ENCODE results near the gene RETREG1. TPM values are rescaled to one million over a fixed set of nuclear protein-coding genes. Genes with fewer than 3 reads are reported as not detected.

Gene RETREG1
- total RNA-seq, 1 donor from 2014 or later = 3.0 TPM

GRCh38 chr5:16457853-16458252 is 158.9 kb downstream of the RETREG1 start:
- Histone ChIP-seq H3K27me3 (no peaks in the 10 kb centered on the region), H3K4me3 (no peak overlapping the region), H3F3A (ENCODE audit: low read depth) (no peaks in the 10 kb centered on the region), H3K27ac (no peak overlapping the region), H3K9ac (no peak overlapping the region), H2AFZ (replicated peaks) (no peak overlapping the region), H3K79me2 (ENCODE audit: low read depth) (peaks cover 17% of the 10 kb centered on the region), H4K20me1 (ENCODE audit: low read depth) (no peaks in the 10 kb centered on the region), H3K4me1 (no peaks in the 10 kb centered on the region), H3K36me3 (peaks cover 11% of the 10 kb centered on the region), H3K4me2 (no peak overlapping the region), H3K9me3 (ENCODE audit: low read depth) (no peaks in the 10 kb centered on the region)
- Mint-ChIP-seq H3K4me1 (no peaks in the 10 kb centered on the region), H3K27me3 (ENCODE audit: insufficient read depth, low read depth) (no peaks in the 10 kb centered on the region), H3K4me3 (no peak overlapping the region), H3K36me3 (peaks cover 11% of the 10 kb centered on the region), H3K9me3 (no peaks in the 10 kb centered on the region), H3K27ac (no peak overlapping the region)
- no peak for DNase-seq (ENCODE audit: low spot score)
- TF ChIP-seq EZH2phosphoT487 (IDR thresholded peaks at IDR 0.05) (no peak), EZH2 (IDR thresholded peaks at IDR 0.05) (no peak), CTCF (IDR thresholded peaks at IDR 0.05) (no peak)

GRCh38 chr5:16457451-16457850 is 159.3 kb downstream of the RETREG1 start:
- Histone ChIP-seq H3K36me3 (peaks cover 11% of the 10 kb centered on the region), H3K27me3 (no peaks in the 10 kb centered on the region), H3K4me2 (no peak overlapping the region), H4K20me1 (ENCODE audit: low read depth) (no peaks in the 10 kb centered on the region), H3K79me2 (ENCODE audit: low read depth) (peaks cover 17% of the 10 kb centered on the region), H3K9me3 (ENCODE audit: low read depth) (no peaks in the 10 kb centered on the region), H3F3A (ENCODE audit: low read depth) (no peaks in the 10 kb centered on the region), H3K9ac (no peak overlapping the region), H3K4me3 (no peak overlapping the region), H2AFZ (replicated peaks) (no peak overlapping the region), H3K4me1 (no peaks in the 10 kb centered on the region), H3K27ac (no peak overlapping the region)
- no peaks in the 10 kb centered on the region for H3K27me3 Mint-ChIP-seq (ENCODE audit: insufficient read depth, low read depth)
- H3K4me3 Mint-ChIP-seq = no peak overlapping the region
- H3K27ac Mint-ChIP-seq = no peak overlapping the region
- no peaks in the 10 kb centered on the region for H3K9me3 Mint-ChIP-seq
- TF ChIP-seq CTCF (IDR thresholded peaks at IDR 0.05) = no peak
- no peak for TF ChIP-seq EZH2phosphoT487 (IDR thresholded peaks at IDR 0.05)
- H3K4me1 Mint-ChIP-seq = no peaks in the 10 kb centered on the region
- H3K36me3 Mint-ChIP-seq = peaks cover 13% of the 10 kb centered on the region
- no peak for DNase-seq (ENCODE audit: low spot score)

GRCh38 chr5:16456103-16456832 is 160.5 kb downstream of the RETREG1 start:
- H3K36me3 ChIP-seq = peaks cover 11% of the 10 kb centered on the region
- TF ChIP-seq CTCF (IDR thresholded peaks at IDR 0.05) (peak; percentile 84), EZH2 (IDR thresholded peaks at IDR 0.05) (no peak)
- H3K4me3 Mint-ChIP-seq = no peak overlapping the region
- H3K27ac Mint-ChIP-seq = no peak overlapping the region
- H3K79me2 ChIP-seq (ENCODE audit: low read depth) = peaks cover 17% of the 10 kb centered on the region
- no peaks in the 10 kb centered on the region for H3K4me1 Mint-ChIP-seq
- H3K27me3 Mint-ChIP-seq (ENCODE audit: insufficient read depth, low read depth) = no peaks in the 10 kb centered on the region
- no peaks in the 10 kb centered on the region for H3F3A ChIP-seq (ENCODE audit: low read depth)
- H2AFZ ChIP-seq (replicated peaks) = no peak overlapping the region
- H3K9me3 Mint-ChIP-seq = no peaks in the 10 kb centered on the region
- no peak overlapping the region for H3K4me3 ChIP-seq
- no peaks in the 10 kb centered on the region for H4K20me1 ChIP-seq (ENCODE audit: low read depth)
- H3K27ac ChIP-seq = no peak overlapping the region
- no peaks in the 10 kb centered on the region for H3K9me3 ChIP-seq (ENCODE audit: low read depth)
- H3K4me2 ChIP-seq = no peak overlapping the region
- peak; percentile 83 for DNase-seq (ENCODE audit: low spot score)
- no peaks in the 10 kb centered on the region for H3K4me1 ChIP-seq
- H3K9ac ChIP-seq = no peak overlapping the region
- peaks cover 14% of the 10 kb centered on the region for H3K36me3 Mint-ChIP-seq
- no peaks in the 10 kb centered on the region for H3K27me3 ChIP-seq

Data from neural progenitor cell (in vitro differentiated cells).